CD14-positive monocyte (primary cell): ENCODE measurements around the gene TREM2. TPM values are rescaled to one million over a fixed set of nuclear protein-coding genes. Genes with fewer than 3 reads are reported as not detected.
"Not testable (repeated sequence)": the region's sequence is repeated elsewhere in the genome, so short reads cannot be mapped to it uniquely, and the experiment has no call there.

Source experiments
- DNase-seq, 3 donors: peaks; one replicate each; pipeline ENCODE4 v3.0.0-alpha.2; 2011 to 2022
- H2AFZ ChIP-seq: 2 replicates; pipeline ENCODE4 v1.6.0; 2012; ENCODE audit warnings: mild to moderate bottlenecking, low read depth, low read length, inconsistent platforms; ENCODE audit not compliant: insufficient read depth, poor library complexity, severe bottlenecking
- H3K27ac ChIP-seq, 2 donors: 1 replicate in 1 of 2; 2 replicates in 1 of 2; pipeline ENCODE4 v1.5.1; 2012 to 2013; ENCODE audit warnings: low read length in 2 of 2, control low read depth in 1 of 2, inconsistent platforms in 1 of 2, low read depth in 1 of 2, mild to moderate bottlenecking in 1 of 2
- H3K27me3 ChIP-seq, 2 donors: one replicate each; pipeline versions ENCODE4 v1.6.0 to v1.6.1; 2011 to 2013; ENCODE audit warnings: low read length in 2 of 2; ENCODE audit not compliant: control insufficient read depth in 2 of 2, insufficient read depth in 2 of 2
- H3K36me3 ChIP-seq, 2 donors: replicated peaks in 1 of 2; 1 replicate in 1 of 2; 2 replicates in 1 of 2; pipeline versions ENCODE4 v1.5.1 to v1.6.1; 2012 to 2013; ENCODE audit warnings: low read length in 2 of 2, control low read depth in 1 of 2, inconsistent platforms in 1 of 2, mild to moderate bottlenecking in 1 of 2; ENCODE audit not compliant: insufficient read depth in 2 of 2, control insufficient read depth in 1 of 2
- H3K4me1 ChIP-seq, 2 donors: 1 replicate in 1 of 2; 2 replicates in 1 of 2; pipeline versions ENCODE4 v1.5.1 to v1.6.1; 2012 to 2013; ENCODE audit warnings: low read length in 2 of 2, control low read depth in 1 of 2, inconsistent platforms in 1 of 2, mild to moderate bottlenecking in 1 of 2, moderate library complexity in 1 of 2; ENCODE audit not compliant: insufficient read depth in 2 of 2, control insufficient read depth in 1 of 2
- H3K4me2 ChIP-seq: replicated peaks from 2 replicates; pipeline ENCODE3; 2012; ENCODE audit warnings: low read length, moderate library complexity, mild to moderate bottlenecking; ENCODE audit not compliant: poor library complexity, severe bottlenecking; ENCODE audit errors: extremely low read depth
- H3K4me3 ChIP-seq, 3 experiments: fragments of 200-600 bp in 1 of 3; sonication (generic) in 1 of 3; replicated peaks in 1 of 3; 1 replicate in 2 of 3; 2 replicates in 1 of 3; pipeline ENCODE4 v1.5.1; 2011 to 2013; ENCODE audit warnings: low read length in 3 of 3, mild to moderate bottlenecking in 3 of 3, control low read depth in 2 of 3, low read depth in 2 of 3, inconsistent platforms in 1 of 3, moderate library complexity in 1 of 3
- H3K79me2 ChIP-seq: 2 replicates; pipeline ENCODE4 v1.6.0; 2012; ENCODE audit warnings: mild to moderate bottlenecking, control low read depth, inconsistent platforms, low read length, moderate library complexity; ENCODE audit not compliant: insufficient read depth
- H3K9ac ChIP-seq: 2 replicates; pipeline ENCODE4 v1.6.0; 2017; ENCODE audit warnings: low read length, mild to moderate bottlenecking; ENCODE audit not compliant: insufficient read depth, poor library complexity, severe bottlenecking
- H3K9me3 ChIP-seq, 2 donors: replicated peaks in 1 of 2; 1 replicate in 1 of 2; 2 replicates in 1 of 2; pipeline versions ENCODE4 v1.5.1 to v1.6.1; 2012 to 2013; ENCODE audit warnings: low read length in 2 of 2, control low read depth in 1 of 2; ENCODE audit not compliant: control insufficient read depth in 1 of 2, insufficient read depth in 1 of 2
- H4K20me1 ChIP-seq: 2 replicates; pipeline ENCODE4 v1.6.0; 2012; ENCODE audit warnings: mild to moderate bottlenecking, low read length, control low read depth, moderate library complexity; ENCODE audit not compliant: insufficient read depth
- H3K27ac Mint-ChIP-seq, 7 donors: one replicate each; pipeline ENCODE4 v1.8.0; 2020; ENCODE audit warnings: mild to moderate bottlenecking in 7 of 7, mixed read lengths in 7 of 7, moderate library complexity in 6 of 7, inconsistent platforms in 2 of 7
- H3K27me3 Mint-ChIP-seq, 3 donors: one replicate each; pipeline ENCODE4 v1.8.0; 2021 to 2022; ENCODE audit warnings: low read depth in 3 of 3, mild to moderate bottlenecking in 3 of 3, mixed read lengths in 3 of 3, moderate library complexity in 3 of 3, inconsistent platforms in 1 of 3
- H3K36me3 Mint-ChIP-seq, 2 donors: one replicate each; pipeline ENCODE4 v1.8.0; 2020; ENCODE audit warnings: mixed read lengths in 2 of 2, inconsistent platforms in 1 of 2, mild to moderate bottlenecking in 1 of 2
- H3K4me1 Mint-ChIP-seq: one replicate; pipeline ENCODE4 v1.8.0; 2020; ENCODE audit warnings: mild to moderate bottlenecking, mixed read lengths
- H3K4me3 Mint-ChIP-seq, 2 donors: one replicate each; pipeline ENCODE4 v1.8.0; 2020; ENCODE audit warnings: mild to moderate bottlenecking in 2 of 2, mixed read lengths in 2 of 2, moderate library complexity in 1 of 2
- H3K9me3 Mint-ChIP-seq, 7 donors: one replicate each; pipeline ENCODE4 v1.8.0; 2020 to 2022; ENCODE audit warnings: mixed read lengths in 7 of 7, mild to moderate bottlenecking in 6 of 7, moderate library complexity in 6 of 7, inconsistent platforms in 2 of 7
- WGBS: methylation state at CpG from one replicate; pipeline ENCODE4 v1.1.5; 2013; ENCODE audit warnings: missing lambda C conversion rate; ENCODE audit not compliant: insufficient coverage; 5-methylcytosine and 5-hydroxymethylcytosine counted together
- intact Hi-C, 2 donors: fragments of 100-400 bp; cut with micrococcal nuclease; formaldehyde crosslinking; loops; one replicate each; pipeline versions ENCODE4 v1.15.0 to v1.15.1; 2023
- polyA plus RNA-seq, 3 donors: library from polyadenylated mRNA; depleted of rRNA in 1 of 3; unstranded in 2 of 3; stranded (reverse) in 1 of 3; fragments of 300-500 nt in 2 of 3; fragments of >200 nt in 1 of 3; fragmentation: Illumina TruSeq in 2 of 3; gene quantifications; 1 replicate in 2 of 3; 2 replicates in 1 of 3; pipeline ENCODE4 v1.2.3, GENCODE V29; 2012 to 2021
- TF ChIP-seq, protein P1 (sequence below): fragments of 200-600 bp; IDR thresholded peaks from one replicate; pipeline ENCODE4 v1.8.0; 2022; ENCODE audit warnings: antibody characterized with exemption, mild to moderate bottlenecking

TREM2 gene
- polyA plus RNA-seq, 3 donors: 0.54 to 0.78 (median 0.56) TPM

DNA sequence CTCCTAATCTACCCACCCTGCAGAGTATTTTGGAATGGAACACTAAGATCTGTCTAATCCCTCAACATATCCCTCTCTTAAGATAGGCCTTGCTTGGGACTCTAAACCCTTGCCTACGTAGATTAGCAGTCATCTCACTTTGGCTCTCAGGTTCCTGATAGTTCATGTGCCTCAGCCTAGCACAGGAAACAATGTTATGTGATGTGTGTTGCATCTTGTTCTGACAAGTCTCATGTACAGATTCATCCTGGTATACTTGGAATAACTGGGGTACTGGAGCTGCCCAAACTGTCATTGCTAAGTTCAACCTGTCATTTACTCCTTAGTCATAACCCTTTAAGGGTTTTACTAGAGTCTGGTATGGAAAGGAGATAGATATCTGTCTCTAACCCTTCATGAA, 42.9 kb downstream of the TREM2 start:
- Histone ChIP-seq H3K27ac (no peak overlapping the region), H4K20me1 (no peaks in the 10 kb centered on the region), H3K79me2 (no peaks in the 10 kb centered on the region), H3K9ac (no peak overlapping the region), H3K9me3 (no peaks in the 10 kb centered on the region), H3K36me3 (no peaks in the 10 kb centered on the region), H3K4me2 (no peak overlapping the region), H3K4me3 (no peak overlapping the region), H3K4me1 (no peaks in the 10 kb centered on the region), H2AFZ (no peak overlapping the region), H3K27me3 (no peaks in the 10 kb centered on the region)
- WGBS: no CpG with 5 or more reads among the region's 1 CpG
- Mint-ChIP-seq H3K9me3 (peaks cover 0 to 6% (median 0%) of the 10 kb centered on the region in 7 donors), H3K27me3 (no peaks in the 10 kb centered on the region), H3K36me3 (peaks cover 0 to 16% of the 10 kb centered on the region in 2 donors), H3K27ac (no peak overlapping the region), H3K4me1 (no peaks in the 10 kb centered on the region), H3K4me3 (no peak overlapping the region)
- DNase-seq: no peak
- intact Hi-C loops: no loop called here
- TF ChIP-seq, protein P1, sequence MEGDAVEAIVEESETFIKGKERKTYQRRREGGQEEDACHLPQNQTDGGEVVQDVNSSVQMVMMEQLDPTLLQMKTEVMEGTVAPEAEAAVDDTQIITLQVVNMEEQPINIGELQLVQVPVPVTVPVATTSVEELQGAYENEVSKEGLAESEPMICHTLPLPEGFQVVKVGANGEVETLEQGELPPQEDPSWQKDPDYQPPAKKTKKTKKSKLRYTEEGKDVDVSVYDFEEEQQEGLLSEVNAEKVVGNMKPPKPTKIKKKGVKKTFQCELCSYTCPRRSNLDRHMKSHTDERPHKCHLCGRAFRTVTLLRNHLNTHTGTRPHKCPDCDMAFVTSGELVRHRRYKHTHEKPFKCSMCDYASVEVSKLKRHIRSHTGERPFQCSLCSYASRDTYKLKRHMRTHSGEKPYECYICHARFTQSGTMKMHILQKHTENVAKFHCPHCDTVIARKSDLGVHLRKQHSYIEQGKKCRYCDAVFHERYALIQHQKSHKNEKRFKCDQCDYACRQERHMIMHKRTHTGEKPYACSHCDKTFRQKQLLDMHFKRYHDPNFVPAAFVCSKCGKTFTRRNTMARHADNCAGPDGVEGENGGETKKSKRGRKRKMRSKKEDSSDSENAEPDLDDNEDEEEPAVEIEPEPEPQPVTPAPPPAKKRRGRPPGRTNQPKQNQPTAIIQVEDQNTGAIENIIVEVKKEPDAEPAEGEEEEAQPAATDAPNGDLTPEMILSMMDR: no peak

DNA sequence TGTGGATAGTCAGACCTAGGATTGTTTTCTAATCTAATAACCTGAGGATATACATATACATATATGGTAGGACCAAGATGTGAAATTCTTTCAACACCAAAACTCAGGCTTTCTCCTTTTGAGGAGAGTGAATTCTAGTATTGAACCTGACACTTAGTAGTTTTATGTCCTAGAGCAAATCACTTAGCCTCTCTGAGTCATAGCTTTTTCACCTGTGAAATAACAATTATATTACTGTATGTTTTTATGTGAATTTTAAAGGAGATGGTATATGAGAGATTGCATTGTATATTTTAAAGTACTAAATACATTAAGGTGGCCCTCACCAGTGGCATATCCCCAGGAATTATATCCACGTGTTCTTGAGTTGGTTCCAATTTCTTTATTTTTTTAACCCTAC, 43.4 kb downstream of the TREM2 start:
- no peaks in the 10 kb centered on the region for H4K20me1 ChIP-seq
- Mint-ChIP-seq H3K4me3 (no peak overlapping the region), H3K27me3 (no peaks in the 10 kb centered on the region), H3K36me3 (peaks cover 0 to 16% of the 10 kb centered on the region in 2 donors), H3K4me1 (no peaks in the 10 kb centered on the region), H3K27ac (no peak overlapping the region), H3K9me3 (peaks cover 0 to 6% (median 0%) of the 10 kb centered on the region in 7 donors)
- DNase-seq: no peak
- H3K79me2 ChIP-seq: no peaks in the 10 kb centered on the region
- no peak overlapping the region for H3K27ac ChIP-seq
- no peaks in the 10 kb centered on the region for H3K9me3 ChIP-seq
- no peak overlapping the region for H3K4me2 ChIP-seq
- H3K4me3 ChIP-seq: no peak overlapping the region
- no CpG with 5 or more reads among the region's 1 CpG for WGBS
- intact Hi-C loops: no loop called here
- no peak overlapping the region for H3K9ac ChIP-seq
- H3K27me3 ChIP-seq: no peaks in the 10 kb centered on the region
- TF ChIP-seq, protein P1: no peak
- no peak overlapping the region for H2AFZ ChIP-seq
- no peaks in the 10 kb centered on the region for H3K36me3 ChIP-seq
- no peaks in the 10 kb centered on the region for H3K4me1 ChIP-seq

DNA sequence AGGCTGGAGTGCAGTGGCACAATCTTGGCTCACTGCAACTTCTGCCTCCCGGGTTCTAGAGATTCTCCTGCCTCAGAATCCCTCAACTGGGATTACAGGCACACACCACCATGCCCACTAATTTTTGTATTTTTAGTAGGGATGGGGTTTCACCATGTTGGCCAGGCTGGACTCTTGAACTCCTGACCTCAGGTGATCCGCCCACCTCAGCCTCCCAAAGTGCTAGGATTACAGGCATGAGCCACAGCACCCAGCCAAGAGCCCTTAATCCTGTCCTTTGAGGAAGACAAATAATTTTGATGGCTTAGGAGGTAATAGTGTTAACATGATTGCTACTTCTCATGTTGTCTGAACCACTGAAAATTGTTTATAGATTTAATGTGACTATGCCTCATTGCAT, 47.9 kb downstream of the TREM2 start:
- H3K36me3 ChIP-seq, H2AFZ ChIP-seq, H4K20me1 ChIP-seq, H3K27ac Mint-ChIP-seq, H3K4me3 ChIP-seq, H3K9ac ChIP-seq, H3K27me3 Mint-ChIP-seq, H3K9me3 Mint-ChIP-seq, DNase-seq, H3K36me3 Mint-ChIP-seq, H3K4me1 Mint-ChIP-seq, H3K4me1 ChIP-seq, H3K4me2 ChIP-seq, H3K4me3 Mint-ChIP-seq, intact Hi-C loops, H3K9me3 ChIP-seq, H3K27me3 ChIP-seq, H3K79me2 ChIP-seq, H3K27ac ChIP-seq: not testable (repeated sequence)
- no CpG with 5 or more reads among the region's 2 CpGs for WGBS
